HG03571 (cell line): ENCODE data around the gene SCD5.

Source experiments
- ATAC-seq: cut with Tn5 transposase; IDR thresholded peaks from one replicate; pipeline ENCODE4 v1.9.1; 2021; ENCODE audit not compliant: unreplicated experiment

SCD5 gene

GRCh38 chr4:82696117-82696860, 102.3 kb downstream of the SCD5 start:
- ATAC-seq: no peak

- no peak for ATAC-seq
Observed at GRCh38 chr4:82694892-82695291, 103.7 kb downstream of the SCD5 start.

- no peak for ATAC-seq
Observed at GRCh38 chr4:82694046-82694445, 104.5 kb downstream of the SCD5 start.

GRCh38 chr4:82692101-82692780, 106.4 kb downstream of the SCD5 start:
- no peak for ATAC-seq

GRCh38 chr4:82691431-82691830, 107.2 kb downstream of the SCD5 start:
- no peak for ATAC-seq

- ATAC-seq: no peak
Observed at GRCh38 chr4:82688091-82688795, 110.4 kb downstream of the SCD5 start.

- no peak for ATAC-seq
Observed at GRCh38 chr4:82687531-82687930, 111.1 kb downstream of the SCD5 start.

- ATAC-seq: no peak
Observed at GRCh38 chr4:82681754-82682153, 116.8 kb downstream of the SCD5 start.

- ATAC-seq: no peak
Observed at GRCh38 chr4:82680834-82681233, 117.8 kb downstream of the SCD5 start.

- ATAC-seq: no peak
Observed at GRCh38 chr4:82679531-82679930, 119.1 kb downstream of the SCD5 start.

- ATAC-seq: no peak
Observed at GRCh38 chr4:82678051-82678450, 120.5 kb downstream of the SCD5 start.

- ATAC-seq: no peak
Observed at GRCh38 chr4:82677327-82677726, 121.3 kb downstream of the SCD5 start.

- no peak for ATAC-seq
Observed at GRCh38 chr4:82667761-82668480, 130.7 kb downstream of the SCD5 start.

- ATAC-seq: no peak
Observed at GRCh38 chr4:82666970-82667665, 131.5 kb downstream of the SCD5 start.

- ATAC-seq: no peak
Observed at GRCh38 chr4:82661181-82661992, 137.2 kb downstream of the SCD5 start.

- no peak for ATAC-seq
Observed at GRCh38 chr4:82652062-82652461, 146.5 kb downstream of the SCD5 start.

- no peak for ATAC-seq
Observed at GRCh38 chr4:82650868-82651267, 147.7 kb downstream of the SCD5 start.

- no peak for ATAC-seq
Observed at GRCh38 chr4:82648356-82648755, 150.2 kb downstream of the SCD5 start.

- ATAC-seq: no peak
Observed at GRCh38 chr4:82645936-82646565, 152.5 kb downstream of the SCD5 start.
